NCI-H2196 treated with DMSO at 0.1 percent for 48 hours (cell line): ENCODE measurements around the gene SLC22A3.
"Not testable (repeated sequence)": the region's sequence is repeated elsewhere in the genome, so short reads cannot be mapped to it uniquely, and the experiment has no call there.

Source experiments
- DNase-seq: peaks from one replicate; lab custom pipeline; 2025; ENCODE audit not compliant: unreplicated experiment; lab: John Stamatoyannopoulos, UW

SLC22A3 gene, protein sequence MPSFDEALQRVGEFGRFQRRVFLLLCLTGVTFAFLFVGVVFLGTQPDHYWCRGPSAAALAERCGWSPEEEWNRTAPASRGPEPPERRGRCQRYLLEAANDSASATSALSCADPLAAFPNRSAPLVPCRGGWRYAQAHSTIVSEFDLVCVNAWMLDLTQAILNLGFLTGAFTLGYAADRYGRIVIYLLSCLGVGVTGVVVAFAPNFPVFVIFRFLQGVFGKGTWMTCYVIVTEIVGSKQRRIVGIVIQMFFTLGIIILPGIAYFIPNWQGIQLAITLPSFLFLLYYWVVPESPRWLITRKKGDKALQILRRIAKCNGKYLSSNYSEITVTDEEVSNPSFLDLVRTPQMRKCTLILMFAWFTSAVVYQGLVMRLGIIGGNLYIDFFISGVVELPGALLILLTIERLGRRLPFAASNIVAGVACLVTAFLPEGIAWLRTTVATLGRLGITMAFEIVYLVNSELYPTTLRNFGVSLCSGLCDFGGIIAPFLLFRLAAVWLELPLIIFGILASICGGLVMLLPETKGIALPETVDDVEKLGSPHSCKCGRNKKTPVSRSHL

DNA sequence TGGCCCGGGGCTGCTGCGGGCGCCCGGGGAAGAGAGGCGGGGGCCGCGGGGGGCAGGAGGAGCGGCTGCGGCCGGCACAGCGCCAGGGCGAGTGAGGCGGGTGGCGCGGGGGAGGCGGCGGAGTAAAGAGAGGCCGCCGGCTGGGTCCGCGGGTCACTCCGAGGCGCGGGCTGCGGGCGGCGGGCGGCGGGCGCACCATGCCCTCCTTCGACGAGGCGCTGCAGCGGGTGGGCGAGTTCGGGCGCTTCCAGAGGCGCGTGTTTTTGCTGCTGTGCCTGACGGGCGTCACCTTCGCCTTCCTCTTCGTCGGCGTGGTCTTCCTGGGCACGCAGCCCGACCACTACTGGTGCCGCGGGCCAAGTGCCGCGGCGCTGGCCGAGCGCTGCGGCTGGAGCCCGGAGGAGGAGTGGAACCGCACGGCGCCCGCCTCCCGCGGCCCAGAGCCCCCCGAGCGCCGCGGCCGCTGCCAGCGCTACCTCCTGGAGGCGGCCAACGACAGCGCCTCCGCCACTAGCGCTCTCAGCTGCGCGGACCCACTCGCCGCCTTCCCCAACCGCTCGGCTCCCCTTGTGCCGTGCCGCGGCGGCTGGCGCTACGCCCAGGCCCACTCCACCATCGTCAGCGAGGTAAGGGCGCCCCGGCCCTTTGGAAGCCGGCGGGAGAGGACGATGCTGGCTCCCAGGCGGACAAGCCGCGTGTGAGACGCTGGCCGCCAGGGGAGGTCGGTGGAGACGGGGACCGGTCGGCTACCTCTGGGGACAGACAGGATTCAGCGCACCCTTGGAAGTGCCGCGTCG is at the start of gene SLC22A3:
Gene SLC22A3, plus strand, starts transcription at position 156 of the 797 bp plus-strand sequence. Its CDS starts 42 bp downstream, at position 198.
- no peak for DNase-seq

- no peak for DNase-seq
These were observed 48.6 kb upstream of the SLC22A3 start for GRCh38 chr6:160299559-160299958.

DNA sequence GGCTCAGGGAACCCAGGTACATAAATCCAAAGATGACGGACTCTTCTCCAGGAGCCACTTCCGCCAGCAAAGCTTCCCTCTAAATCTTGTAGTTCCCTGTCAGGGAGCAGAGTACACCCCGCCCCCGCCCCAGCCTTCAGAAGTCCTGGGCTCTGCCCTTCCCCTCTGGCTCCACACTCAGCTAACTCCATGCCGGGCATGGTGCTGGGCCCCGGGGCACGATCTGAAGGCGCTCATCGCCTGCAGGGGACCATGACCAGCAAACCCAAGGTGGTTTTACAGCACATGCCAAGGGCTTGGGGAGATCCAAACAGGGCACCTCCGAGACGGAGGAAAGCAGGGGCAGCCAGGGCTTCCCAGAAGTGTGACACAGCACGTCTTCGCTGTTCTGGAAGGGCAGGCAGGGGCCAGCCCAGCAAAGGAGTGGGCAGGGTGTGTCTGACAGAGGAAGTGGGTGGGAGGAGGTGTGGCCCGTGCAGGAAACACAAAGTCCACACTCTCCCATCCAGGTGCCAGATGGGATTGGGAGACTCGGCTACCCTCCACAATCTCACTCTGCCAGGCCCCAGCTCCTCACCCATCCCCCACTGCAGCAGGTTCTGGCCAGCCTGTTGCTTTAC is 48.0 kb upstream of the SLC22A3 start:
- DNase-seq: no peak

GRCh38 chr6:160301339-160301738 is 46.8 kb upstream of the SLC22A3 start:
- no peak for DNase-seq

- not testable (repeated sequence) for DNase-seq
These were observed 45.6 kb upstream of the SLC22A3 start for GRCh38 chr6:160302431-160303082.

DNA sequence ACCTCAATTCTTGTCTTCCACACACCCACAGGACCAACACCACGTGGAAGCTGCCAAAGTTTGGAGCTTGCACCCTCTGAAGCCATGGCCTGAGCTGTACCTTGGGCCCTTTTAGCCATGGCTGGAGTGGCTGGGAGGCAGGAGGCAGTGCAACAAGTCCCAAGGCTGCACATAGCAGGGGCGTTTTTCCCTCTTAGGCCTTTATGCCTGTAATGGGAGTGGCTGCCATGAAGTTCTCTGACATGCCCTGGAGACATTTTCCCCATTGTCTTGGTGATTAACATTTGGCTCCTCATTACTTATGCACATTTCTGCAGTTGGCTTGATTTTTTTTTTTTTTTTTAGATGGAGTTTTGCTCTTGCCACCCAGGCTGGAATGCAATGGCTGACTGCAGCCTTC is 44.4 kb upstream of the SLC22A3 start:
- DNase-seq: no peak

DNA sequence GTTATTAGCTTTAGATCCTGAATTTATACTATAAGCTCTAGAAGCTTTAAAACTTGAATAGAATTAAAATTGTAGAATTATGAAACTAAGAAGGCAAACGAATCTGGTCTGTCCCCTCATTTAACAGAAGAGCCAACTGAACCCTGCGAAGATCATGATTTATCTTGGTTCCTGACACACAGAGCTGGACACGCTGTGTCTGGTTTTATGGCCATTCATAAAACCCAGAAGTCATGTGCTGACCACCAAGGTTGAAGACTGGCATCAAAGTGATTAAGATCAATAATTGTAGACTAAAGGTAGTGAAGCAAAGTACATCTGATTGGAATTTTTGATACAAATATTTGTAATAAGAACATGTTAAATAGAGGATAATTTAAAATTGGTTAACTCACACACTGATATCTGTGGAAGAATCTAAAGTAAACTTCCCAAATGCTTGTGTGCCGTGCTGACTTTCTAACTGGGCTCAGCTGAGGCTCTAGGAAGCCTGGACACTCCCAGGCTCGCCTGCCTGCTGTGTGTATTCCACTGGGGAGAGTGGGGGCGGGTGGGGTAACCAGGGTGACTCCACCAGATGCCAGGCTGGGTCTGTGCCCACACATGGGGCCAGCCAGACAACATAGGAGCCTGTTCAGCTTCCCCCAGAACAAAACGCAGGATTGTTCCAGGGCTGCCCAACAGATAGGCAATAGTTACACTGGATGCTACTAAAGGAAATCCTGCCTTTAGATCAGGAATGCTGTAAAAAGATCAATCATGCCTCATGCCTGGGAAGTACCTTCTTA is 42.1 kb upstream of the SLC22A3 start:
- DNase-seq: no peak

- no peak for DNase-seq
These were observed 38.5 kb upstream of the SLC22A3 start for GRCh38 chr6:160309718-160310117.

- DNase-seq: no peak
These were observed 35.3 kb upstream of the SLC22A3 start for GRCh38 chr6:160312900-160313299.

GRCh38 chr6:160315310-160315709 is 32.9 kb upstream of the SLC22A3 start:
- DNase-seq: no peak

- no peak for DNase-seq
These were observed 31.9 kb upstream of the SLC22A3 start for GRCh38 chr6:160316261-160316660.

- no peak for DNase-seq
These were observed 28.9 kb upstream of the SLC22A3 start for GRCh38 chr6:160319246-160319645.

- no peak for DNase-seq
These were observed 26.3 kb upstream of the SLC22A3 start for GRCh38 chr6:160321729-160322505.

DNA sequence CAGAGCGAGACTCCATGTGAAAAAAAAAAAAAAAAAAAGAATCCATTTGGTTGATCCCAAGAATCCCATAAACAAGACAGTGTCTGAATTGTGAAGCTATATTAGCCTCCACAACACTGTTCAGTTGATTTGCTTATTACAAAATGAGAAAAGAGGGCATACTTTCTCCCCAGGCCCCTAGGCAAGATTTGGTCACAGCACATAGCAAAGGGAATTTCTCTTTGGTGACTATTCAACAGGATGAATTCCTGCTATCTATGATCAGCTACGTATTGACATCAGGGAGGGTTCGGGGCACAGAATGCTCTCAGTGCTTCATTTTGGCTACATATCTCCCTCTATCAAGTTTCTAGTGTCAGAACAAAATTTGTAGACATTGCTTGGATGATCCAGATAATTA is 20.2 kb upstream of the SLC22A3 start:
- DNase-seq: no peak

DNA sequence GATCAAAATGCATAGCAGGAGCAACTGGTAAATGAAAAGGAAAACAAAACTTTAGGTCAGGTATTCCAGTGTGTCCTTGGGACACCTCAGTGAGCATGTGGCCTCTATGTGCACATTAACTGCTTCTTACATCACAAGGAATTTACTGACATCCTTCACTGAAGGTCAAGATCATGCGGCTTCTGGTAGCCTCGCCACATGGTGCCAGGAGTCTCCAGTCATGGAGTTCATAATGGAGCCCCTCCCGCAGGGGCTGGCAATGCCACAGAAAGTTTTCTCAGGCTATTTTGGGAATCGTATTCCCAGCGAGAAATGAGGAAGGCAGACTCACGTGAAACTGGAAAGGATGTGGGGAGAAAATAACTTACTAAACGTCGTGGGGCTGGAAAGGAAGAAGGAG is 19.7 kb upstream of the SLC22A3 start:
- no peak for DNase-seq

DNA sequence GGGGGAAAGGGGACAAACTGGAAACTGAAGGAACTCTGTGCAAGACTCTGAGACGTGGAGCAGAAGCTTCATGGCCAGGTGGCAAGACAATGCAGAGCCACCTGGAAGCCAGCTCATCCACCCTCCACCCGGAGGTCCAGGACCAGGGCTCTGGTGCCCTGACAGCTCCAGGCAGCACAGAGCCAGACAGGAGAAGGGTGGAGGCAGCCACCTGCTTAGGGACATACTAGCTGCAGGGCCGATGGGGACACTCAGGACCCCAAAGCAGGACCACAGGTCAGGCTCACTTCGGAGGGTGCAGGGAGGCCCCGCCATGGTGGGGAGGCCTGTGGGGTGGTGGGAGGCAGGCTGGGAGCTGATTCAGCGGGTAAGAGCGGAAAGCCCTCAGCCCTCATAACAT is 19.0 kb upstream of the SLC22A3 start:
- no peak for DNase-seq

- DNase-seq: no peak
These were observed 17.6 kb upstream of the SLC22A3 start for GRCh38 chr6:160330619-160331018.

DNA sequence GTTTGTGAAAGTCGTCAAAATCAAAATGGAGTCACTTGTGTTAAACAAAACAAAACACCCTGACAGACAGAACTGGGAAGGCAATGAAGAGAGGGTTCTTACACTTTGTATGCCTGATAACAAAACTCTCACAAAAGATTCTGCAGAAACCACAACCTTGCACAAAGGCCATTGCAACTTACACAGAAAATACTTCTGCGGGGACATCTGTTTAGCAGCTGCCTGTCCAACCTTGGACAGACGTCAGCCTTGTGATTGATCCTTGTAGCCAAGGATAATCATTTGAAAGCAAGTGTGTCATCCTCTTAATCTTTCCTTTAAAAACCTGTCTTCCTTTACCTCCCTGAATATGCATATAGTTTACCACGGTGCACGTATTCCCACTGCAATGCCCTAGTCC is 17.0 kb upstream of the SLC22A3 start:
- DNase-seq: no peak

DNA sequence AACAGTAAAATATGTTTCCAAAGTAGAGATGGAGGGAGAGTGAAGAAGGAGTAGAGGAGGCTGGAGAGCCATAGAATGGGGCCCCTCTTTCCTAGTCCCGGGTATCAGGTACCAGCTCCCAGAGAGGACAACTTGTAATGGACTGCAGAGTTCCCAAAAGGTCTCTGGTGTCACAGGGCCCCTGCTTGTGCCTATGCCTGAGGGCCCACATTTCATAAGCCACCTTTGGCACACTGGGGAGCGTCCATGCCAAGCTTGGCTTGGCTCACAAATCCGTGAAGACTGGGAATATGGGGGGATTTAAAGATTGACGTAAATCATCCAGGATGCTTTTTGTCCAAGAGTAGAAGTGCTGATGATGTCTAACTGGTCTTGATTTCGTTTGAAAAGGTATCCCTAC is 16.4 kb upstream of the SLC22A3 start:
- no peak for DNase-seq
